ENCODE results near the gene CHMP2B.
A peak's percentile ranks its signal among the peaks of the same experiment; 100 is the strongest.
"Not testable (repeated sequence)": the region's sequence is repeated elsewhere in the genome, so short reads cannot be mapped to it uniquely, and the experiment has no call there.

CHMP2B gene

DNA sequence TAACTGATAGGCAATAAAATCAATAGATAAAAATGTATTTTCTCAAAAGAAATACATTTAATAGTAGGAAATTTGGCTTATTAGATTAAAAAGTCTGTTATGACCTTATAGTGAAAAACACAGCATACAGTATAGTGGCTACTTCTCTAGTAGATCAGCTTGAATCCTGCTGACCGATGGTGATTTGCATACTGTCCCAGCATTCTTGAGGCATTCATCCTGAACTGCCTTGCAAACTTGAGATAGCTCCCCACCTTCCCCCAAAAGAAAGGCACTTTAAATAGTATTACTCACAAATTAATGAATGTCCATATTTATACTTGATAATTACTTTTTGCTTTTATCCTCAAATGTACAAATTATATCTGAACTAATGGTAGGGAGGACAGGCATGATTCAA, 6.7 kb downstream of the CHMP2B start:
- DNase-seq (ENCODE audit: low read depth in 2 of 2) = no peak

DNA sequence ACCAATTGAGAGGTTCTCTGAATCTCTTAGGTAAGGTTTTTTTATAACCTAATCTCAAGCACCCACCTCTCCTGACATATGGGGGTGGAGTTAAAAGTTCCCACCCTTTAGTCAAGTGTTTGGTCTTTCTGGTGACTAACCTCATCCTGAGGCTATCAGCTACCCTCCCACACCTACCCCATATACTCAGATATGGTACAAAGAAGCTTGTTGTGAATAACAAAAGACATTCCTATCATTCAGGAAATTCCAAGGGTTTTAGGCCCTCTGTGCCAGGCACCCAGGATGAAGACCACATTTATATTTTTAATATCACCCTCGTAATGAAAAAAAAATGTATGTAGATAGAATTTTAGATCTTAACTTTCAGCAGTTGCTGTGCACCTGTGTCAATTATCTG, 9.0 kb downstream of the CHMP2B start:
- DNase-seq (ENCODE audit: low read depth in 2 of 2) = no peak

GRCh38 chr3:87246662-87247429, 19.7 kb downstream of the CHMP2B start:
- no peak for DNase-seq (ENCODE audit: low read depth in 2 of 2)

DNA sequence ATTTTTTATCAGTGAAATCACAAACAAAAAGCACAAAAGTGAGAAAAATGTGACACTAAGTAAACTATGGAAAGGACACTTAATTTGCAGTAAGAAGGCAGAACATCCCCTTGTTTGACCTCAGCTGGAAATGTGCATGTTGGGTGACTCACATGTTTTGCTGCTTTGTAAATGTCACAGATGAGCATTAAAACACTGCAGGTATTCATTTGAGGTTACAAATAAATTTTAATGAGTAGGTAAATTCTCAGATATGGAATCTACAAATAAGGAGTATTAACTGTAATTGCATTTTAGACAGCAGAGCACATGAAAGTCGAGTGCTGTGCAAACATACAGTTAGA, 20.3 kb downstream of the CHMP2B start:
- no peak for DNase-seq (ENCODE audit: low read depth in 2 of 2)

DNA sequence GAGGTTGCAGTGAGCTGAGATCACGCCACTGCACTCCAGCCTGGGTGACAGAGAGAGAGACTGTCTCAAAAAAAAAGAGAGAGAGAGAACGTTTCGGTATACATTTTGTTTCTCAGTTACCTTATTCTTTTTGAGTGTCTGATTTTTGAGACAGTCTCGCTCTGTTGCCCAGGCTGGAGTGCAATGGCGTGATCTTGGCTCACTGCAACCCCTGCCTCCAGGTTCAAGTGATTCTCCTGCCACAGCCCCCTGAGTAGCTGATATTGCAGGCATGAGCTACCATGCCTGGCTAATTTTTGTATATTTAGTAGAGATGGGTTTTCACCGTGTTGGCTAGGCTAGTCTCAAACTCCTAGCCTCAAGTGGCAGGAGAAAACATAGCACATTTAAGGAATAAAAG, 21.1 kb downstream of the CHMP2B start:
- not testable (repeated sequence) for DNase-seq (ENCODE audit: low read depth in 2 of 2)

GRCh38 chr3:87248831-87249230, 21.7 kb downstream of the CHMP2B start:
- DNase-seq (ENCODE audit: low read depth in 2 of 2) = no peak

- DNase-seq (ENCODE audit: low read depth in 2 of 2) = no peak
Measured at GRCh38 chr3:87250009-87250408, 22.9 kb downstream of the CHMP2B start.

DNA sequence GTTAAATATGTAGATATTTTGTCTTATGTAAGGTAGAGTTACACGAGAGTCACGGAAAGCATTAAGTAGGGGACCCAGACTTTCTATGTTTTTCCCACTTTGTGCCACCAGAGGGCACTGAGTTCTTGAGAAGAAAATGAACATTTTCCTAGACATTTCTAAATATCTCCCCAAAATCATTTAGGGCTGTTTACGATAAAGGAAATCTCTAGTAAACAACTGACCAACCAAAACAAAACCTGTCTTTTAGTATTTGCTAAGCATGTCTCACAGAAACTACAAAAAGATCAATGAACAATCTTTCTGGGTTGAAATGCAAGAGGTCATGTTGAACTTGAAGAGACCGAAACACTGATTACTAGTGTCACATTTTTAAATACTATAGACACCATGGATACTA, 33.2 kb downstream of the CHMP2B start:
- peak; percentile 1 to 18 for DNase-seq (ENCODE audit: low read depth in 2 of 2)

DNA sequence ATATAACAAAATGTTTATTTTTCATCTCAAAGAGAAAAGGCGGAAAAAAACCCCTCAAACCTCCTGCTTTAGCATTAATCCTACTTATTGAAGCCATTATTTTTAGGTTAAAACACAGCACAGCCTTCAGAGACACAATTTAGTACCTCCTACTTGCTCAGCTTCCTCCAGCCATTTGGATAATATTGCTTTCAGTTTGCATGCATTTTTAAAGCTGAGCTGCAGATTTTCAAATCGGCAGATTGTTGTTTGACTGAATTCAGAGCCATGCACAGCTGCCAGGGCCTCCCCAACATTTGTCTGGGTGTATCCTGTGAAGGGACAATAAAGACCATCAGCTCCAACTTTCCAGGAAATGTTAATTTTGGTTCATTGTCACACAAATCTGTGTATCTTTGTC, 34.8 kb downstream of the CHMP2B start:
- no peak for DNase-seq (ENCODE audit: low read depth in 2 of 2)

GRCh38 chr3:87267953-87268645, 41.0 kb downstream of the CHMP2B start:
- no peak for DNase-seq (ENCODE audit: low read depth in 2 of 2)

GRCh38 chr3:87268646-87269211, 41.6 kb downstream of the CHMP2B start:
- DNase-seq (ENCODE audit: low read depth in 2 of 2) = no peak

DNA sequence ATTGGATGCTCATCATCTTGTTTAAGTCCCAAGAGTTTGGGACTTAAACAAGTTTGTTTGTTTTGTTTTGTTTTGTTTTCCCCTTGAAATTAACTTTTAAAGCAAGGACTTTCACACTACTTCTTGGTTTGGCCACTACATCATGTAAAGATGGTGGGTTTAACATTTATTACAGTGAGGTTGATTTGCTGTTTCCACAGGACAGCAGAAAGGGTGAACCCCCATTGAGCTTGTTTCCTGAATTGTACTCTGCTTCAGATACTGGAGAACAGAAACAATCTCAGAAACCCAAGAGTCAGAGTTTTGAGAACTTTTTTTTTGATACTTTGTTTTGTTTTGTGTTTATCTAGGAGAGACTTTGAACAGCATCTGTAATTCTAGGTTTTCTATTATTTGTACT, 42.6 kb downstream of the CHMP2B start:
- no peak for DNase-seq (ENCODE audit: low read depth in 2 of 2)

- no peak for DNase-seq (ENCODE audit: low read depth in 2 of 2)
Measured at GRCh38 chr3:87270908-87271700, 44.0 kb downstream of the CHMP2B start.

- DNase-seq (ENCODE audit: low read depth in 2 of 2) = no peak
Measured at GRCh38 chr3:87272718-87273341, 45.7 kb downstream of the CHMP2B start.

- no peak for DNase-seq (ENCODE audit: low read depth in 2 of 2)
Measured at GRCh38 chr3:87276484-87276883, 49.4 kb downstream of the CHMP2B start, which contains the start of gene POU1F1. Gene POU1F1, minus strand, starts transcription at chr3:87276584. Its CDS starts 122 bp downstream, at chr3:87276462.

GRCh38 chr3:87287011-87287410, 59.9 kb downstream of the CHMP2B start:
- no peak for DNase-seq (ENCODE audit: low read depth in 2 of 2)

- no peak for DNase-seq (ENCODE audit: low read depth in 2 of 2)
Measured at GRCh38 chr3:87288446-87288845, 61.3 kb downstream of the CHMP2B start.

DNA sequence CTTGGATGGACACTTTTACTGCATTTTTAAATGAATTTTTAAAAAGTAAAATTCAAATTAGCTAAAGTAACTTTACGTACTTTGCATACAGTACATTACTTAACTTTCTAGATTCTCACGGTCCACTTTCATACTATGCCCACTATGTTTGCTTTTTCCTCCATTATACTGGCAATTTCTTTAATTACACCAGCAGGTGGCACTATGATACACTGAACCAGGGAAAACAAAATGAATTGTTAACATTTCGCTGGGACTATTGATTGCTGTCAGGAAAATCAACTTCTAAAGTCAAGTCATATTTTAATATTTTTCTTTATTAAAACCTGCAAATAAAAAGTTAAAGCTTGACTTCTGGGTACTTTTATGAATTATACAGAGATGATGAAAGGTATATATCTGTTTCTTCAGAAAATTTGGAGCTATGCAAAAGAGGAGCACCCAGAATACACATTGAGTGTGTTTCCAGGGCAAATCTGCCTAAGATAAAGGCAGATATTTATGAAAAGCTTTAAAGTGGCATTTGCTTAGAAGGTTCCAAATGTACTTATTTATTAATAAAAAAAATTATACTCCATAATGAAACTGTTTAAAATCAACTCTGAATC, 71.1 kb downstream of the CHMP2B start:
- no peak for DNase-seq (ENCODE audit: low read depth in 2 of 2)

DNA sequence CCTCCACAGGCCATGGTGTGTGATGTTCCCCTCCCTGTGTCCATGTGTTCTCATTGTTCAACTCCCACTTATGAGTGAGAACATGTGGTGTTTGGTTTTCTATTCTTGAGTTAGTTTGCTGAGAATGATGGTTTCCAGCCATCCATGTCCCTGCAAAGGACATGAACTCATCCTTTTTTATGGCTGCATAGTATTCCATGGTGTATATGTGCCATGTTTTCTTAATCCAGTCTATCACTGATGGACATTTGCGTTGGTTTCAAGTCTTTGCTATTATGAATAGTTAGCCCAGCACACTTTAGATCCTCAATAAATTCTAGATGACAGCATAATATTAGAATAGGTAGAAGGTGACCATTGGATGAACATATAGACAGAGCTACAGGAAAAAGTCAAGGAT, 77.9 kb downstream of the CHMP2B start:
- DNase-seq (ENCODE audit: low read depth in 2 of 2) = not testable (repeated sequence)

Measured in stimulated activated CD4-positive, alpha-beta T cell treated with anti-CD3 and anti-CD28 coated beads, Interleukin-1b, Interleukin-23, amount 100 ng/mL, for 4 hours (primary cell).